A549 (cell line): Measurements from ENCODE around the gene CDC26. TPM values are rescaled to one million over a fixed set of nuclear protein-coding genes. Genes with fewer than 3 reads are reported as not detected.

Experiments used
- ATAC-seq, 2 experiments: fragments of 200-7000 bp in 1 of 2; fragments of >200 bp in 1 of 2; cut with Nextera tagmentation in 1 of 2; cut with Tn5 transposase in 1 of 2; 3 replicates each; pipeline versions ENCODE4 v1.8.0 to v1.9.1; 2018 to 2020; ENCODE audit warnings: mild to moderate bottlenecking in 1 of 2, moderate library complexity in 1 of 2
- CTCF ChIA-PET: fragments of 300-600 bp; sonication (Branson Sonifier 250); formaldehyde crosslinking; extraction: SDS; loops from one replicate; lab custom pipeline; 2021; ENCODE audit warnings: antibody characterized with exemption, inconsistent platforms; lab: Yijun Ruan, JAX
- POLR2A ChIA-PET: fragments of 350-600 bp; formaldehyde crosslinking; extraction: SDS; loops from one replicate; lab custom pipeline; 2021; ENCODE audit warnings: antibody characterized with exemption, inconsistent platforms; lab: Yijun Ruan, JAX
- DNase-seq, 2 experiments: peaks; one replicate each; pipeline versions ENCODE4 v3.0.0 to v3.0.0-alpha.2; 2011 to 2016; ENCODE audit warnings: low read depth in 1 of 2, low spot score in 1 of 2
- FAIRE-seq: peaks from 2 replicates; lab custom pipeline; 2011; peaks lifted over from hg19 to GRCh38; lab: Jason Lieb, UNC
- H3K27ac ChIP-seq, 2 experiments: fragments of >200 bp; sonication (Bioruptor Twin); formaldehyde crosslinking; 3 replicates each; pipeline ENCODE4 v1.5.1; 2016 to 2017
- H3K4me1 ChIP-seq: fragments of >200 bp; sonication (Bioruptor Twin); formaldehyde crosslinking; 3 replicates; pipeline ENCODE4 v1.6.1; 2016
- H3K4me2 ChIP-seq: fragments of >200 bp; sonication (Bioruptor Twin); formaldehyde crosslinking; 3 replicates; pipeline ENCODE4 v1.6.1; 2016
- H3K4me3 ChIP-seq: fragments of >200 bp; sonication (Bioruptor Twin); formaldehyde crosslinking; 3 replicates; pipeline ENCODE4 v1.5.1; 2016
- H3K9me3 ChIP-seq: fragments of >200 bp; sonication (Bioruptor Twin); formaldehyde crosslinking; 3 replicates; pipeline ENCODE4 v1.6.1; 2016
- BCL3 ChIP-seq: fragments of >200 bp; sonication (Bioruptor Twin); formaldehyde crosslinking; IDR thresholded peaks from 3 replicates; pipeline ENCODE4 v1.6.1; 2016
- BHLHE40 ChIP-seq: IDR thresholded peaks from 2 replicates; pipeline ENCODE4 v1.6.1; 2012; ENCODE audit warnings: low read depth, low read length, inconsistent platforms
- CBX8 ChIP-seq: fragments of 200-600 bp; sonication (generic); IDR thresholded peaks from 2 replicates; pipeline ENCODE4 v1.6.1; 2016
- CHD4 ChIP-seq: fragments of 200-600 bp; sonication (generic); IDR thresholded peaks from 2 replicates; pipeline ENCODE4 v1.6.1; 2016; ENCODE audit warnings: antibody characterized with exemption, mild to moderate bottlenecking, borderline replicate concordance
- CTCF ChIP-seq: fragments of >200 bp; sonication (Bioruptor Twin); formaldehyde crosslinking; IDR thresholded peaks from 3 replicates; pipeline ENCODE4 v1.5.1; 2016
- E2F6 ChIP-seq: IDR thresholded peaks from 2 replicates; pipeline ENCODE4 v1.6.1; 2012; ENCODE audit warnings: low read depth, borderline replicate concordance
- EHF ChIP-seq: fragments of 250-450 bp; sonication (Bioruptor Pico); IDR thresholded peaks from 2 replicates; pipeline ENCODE4 v1.5.0; 2020; ENCODE audit warnings: mild to moderate bottlenecking
- ESRRA ChIP-seq: fragments of 150-350 bp; IDR thresholded peaks from 2 replicates; pipeline ENCODE4 v1.6.1; 2014; ENCODE audit warnings: mild to moderate bottlenecking, low read length, borderline replicate concordance
- HDAC2 ChIP-seq: fragments of 200-600 bp; sonication (generic); IDR thresholded peaks from 2 replicates; pipeline ENCODE4 v1.6.1; 2016
- MAZ ChIP-seq: fragments of 150-350 bp; IDR thresholded peaks from 2 replicates; pipeline ENCODE4 v1.6.1; 2014; ENCODE audit warnings: antibody characterized with exemption, low read depth, low read length, borderline replicate concordance
- NFE2L2 ChIP-seq: fragments of 150-350 bp; conservative IDR thresholded peaks from 2 replicates; pipeline ENCODE4 v1.6.1; 2014; ENCODE audit warnings: low read length
- NR3C1 ChIP-seq: fragments of >200 bp; sonication (Bioruptor Twin); formaldehyde crosslinking; IDR thresholded peaks from 3 replicates; pipeline ENCODE4 v1.6.1; 2017
- PBX3 ChIP-seq: IDR thresholded peaks from 2 replicates; pipeline ENCODE4 v1.6.1; 2012
- PHF8 ChIP-seq: fragments of 200-600 bp; sonication (generic); IDR thresholded peaks from 2 replicates; pipeline ENCODE4 v1.6.1; 2016; ENCODE audit warnings: low read depth, mild to moderate bottlenecking, antibody characterized with exemption, moderate library complexity, borderline replicate concordance
- REST ChIP-seq: fragments of 200-600 bp; sonication (generic); IDR thresholded peaks from 2 replicates; pipeline ENCODE4 v1.6.1; 2016; ENCODE audit warnings: antibody characterized with exemption, mild to moderate bottlenecking, moderate library complexity
- RNF2 ChIP-seq: fragments of 200-600 bp; sonication (generic); IDR thresholded peaks from 2 replicates; pipeline ENCODE4 v1.6.1; 2016; ENCODE audit warnings: low read depth, mild to moderate bottlenecking, antibody characterized with exemption, moderate library complexity, borderline replicate concordance
- SMC3 ChIP-seq: fragments of >200 bp; sonication (Bioruptor Twin); formaldehyde crosslinking; IDR thresholded peaks from 3 replicates; pipeline ENCODE4 v1.6.1; 2018; ENCODE audit warnings: inconsistent platforms
- SREBF2 ChIP-seq: fragments of 450-650 bp; IDR thresholded peaks from 2 replicates; pipeline ENCODE4 v1.6.1; 2014; ENCODE audit warnings: mild to moderate bottlenecking, moderate library complexity
- TFCP2L1 ChIP-seq: fragments of 250-450 bp; sonication (Bioruptor Pico); IDR thresholded peaks from 2 replicates; pipeline ENCODE4 v1.5.0; 2021; ENCODE audit warnings: mild to moderate bottlenecking
- ZC3H11A ChIP-seq: fragments of 450-650 bp; IDR thresholded peaks from 2 replicates; pipeline ENCODE4 v1.6.1; 2014; ENCODE audit warnings: antibody characterized with exemption, mild to moderate bottlenecking
- ZNF302 ChIP-seq: fragments of 250-450 bp; sonication (Bioruptor Pico); IDR thresholded peaks from 2 replicates; pipeline ENCODE4 v1.9.0; 2021; ENCODE audit warnings: inconsistent platforms, mild to moderate bottlenecking, moderate library complexity
- WGBS: methylation state at CpG from one replicate; pipeline ENCODE4 v1.1.6; 2017; ENCODE audit errors: missing lambda C conversion rate; 5-methylcytosine and 5-hydroxymethylcytosine counted together
- polyA plus RNA-seq, 4 experiments: library from polyadenylated mRNA; depleted of rRNA in 3 of 4; stranded (reverse); fragments of >200 nt; fragmentation: RNase III in 1 of 4; extraction: RNeasy Plus Mini Kit Qiagen cat#74134 plus additional on column Dnase treatment in 1 of 4; gene quantifications; 2 replicates in 3 of 4; 3 replicates in 1 of 4; pipeline ENCODE4 v1.2.3, GENCODE V29; 2011 to 2017
- TF ChIP-seq, protein P1 (sequence below): fragments of >200 bp; sonication (Bioruptor Twin); formaldehyde crosslinking; IDR thresholded peaks from 2 replicates; pipeline ENCODE4 v1.6.1; 2016
- TF ChIP-seq, protein P2 (sequence below): fragments of 250-450 bp; sonication (Bioruptor Pico); IDR thresholded peaks from 2 replicates; pipeline ENCODE4 v1.5.0; 2021; ENCODE audit warnings: mild to moderate bottlenecking, moderate library complexity, borderline replicate concordance

Gene CDC26
- polyA plus RNA-seq, 2 of the 4 experiments (the other 2 are of a cell fraction): 69.0 to 80.7 TPM

DNA sequence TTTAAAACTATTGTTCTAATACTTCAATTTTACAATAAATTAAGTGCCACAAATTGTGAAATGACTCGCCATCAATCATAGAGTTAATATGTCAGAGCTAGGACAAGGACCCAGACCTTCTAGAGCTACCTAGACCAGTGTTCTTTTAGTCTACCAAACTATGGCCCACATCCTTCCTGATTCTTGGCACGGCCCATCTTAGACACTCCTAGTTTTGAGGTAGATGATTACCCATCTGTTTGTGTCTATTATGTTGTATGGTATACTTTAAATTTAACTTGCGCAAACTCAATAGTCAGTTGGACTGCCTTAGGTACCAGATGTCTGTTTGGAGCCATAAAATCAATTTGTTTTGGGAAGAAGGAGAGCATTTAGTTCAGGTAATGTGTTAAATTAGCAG is 17.5 kb downstream of the CDC26 start:
- no peak overlapping the region for H3K27ac ChIP-seq
- DNase-seq: no peak
- no peak for FAIRE-seq
- no peak overlapping the region for H3K4me2 ChIP-seq
- no peak for ATAC-seq
- 87% methylated on average over 3 of the region's 3 CpGs for WGBS
- H3K4me1 ChIP-seq: no peaks in the 10 kb centered on the region
- ChIA-PET CTCF (interaction anchor here (0.7 to 1.3 kb wide), 2 partner anchors 12 to 189 kb away, joined by 3 to 4 read pairs; no protein-coding TSS in a partner anchor), POLR2A (no interaction called here)
- H3K4me3 ChIP-seq: no peak overlapping the region
- TF ChIP-seq REST (no peak), ZNF302 (no peak), SREBF2 (no peak), PHF8 (no peak), PBX3 (no peak), CHD4 (no peak), ZC3H11A (no peak)
- TF ChIP-seq, protein P1, sequence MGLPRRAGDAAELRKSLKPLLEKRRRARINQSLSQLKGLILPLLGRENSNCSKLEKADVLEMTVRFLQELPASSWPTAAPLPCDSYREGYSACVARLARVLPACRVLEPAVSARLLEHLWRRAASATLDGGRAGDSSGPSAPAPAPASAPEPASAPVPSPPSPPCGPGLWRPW: no peak
- no peaks in the 10 kb centered on the region for H3K9me3 ChIP-seq

DNA sequence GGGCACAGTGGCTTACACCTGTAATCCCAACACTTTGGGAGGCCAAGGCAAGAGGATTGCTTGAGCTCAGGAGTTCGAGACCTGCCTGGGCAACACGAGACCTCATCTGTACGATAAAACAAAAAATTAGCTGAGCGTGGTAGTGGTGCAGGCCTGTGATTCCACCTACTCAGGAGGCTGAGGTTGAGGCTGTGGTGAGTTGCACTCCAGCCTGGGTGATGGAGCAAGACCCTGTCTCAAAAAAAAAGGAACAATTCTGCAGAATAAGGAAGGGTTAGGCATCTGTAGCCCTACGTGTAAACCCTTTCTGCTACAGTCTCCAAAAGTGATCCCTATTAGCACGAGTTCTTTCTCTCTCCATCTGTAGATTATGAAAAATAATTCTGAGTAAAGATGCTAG is 19.9 kb downstream of the CDC26 start:
- no peak overlapping the region for H3K27ac ChIP-seq
- 90% methylated on average over 6 of the region's 6 CpGs for WGBS
- 0 out of 3 replicates have a peak, but pooled peaks cover 4% of the 10 kb centered on the region for H3K9me3 ChIP-seq
- DNase-seq (no peak), ATAC-seq (no peak), FAIRE-seq (no peak)
- POLR2A ChIA-PET: no interaction called here
- CTCF ChIA-PET: interaction anchor here (1.5 to 4.1 kb wide), 2 partner anchors 10 to 19 kb away, joined by 5 to 18 read pairs; no protein-coding TSS in a partner anchor
- H3K4me1 ChIP-seq: no peaks in the 10 kb centered on the region
- no peak overlapping the region for H3K4me2 ChIP-seq
- H3K4me3 ChIP-seq: no peak overlapping the region
- TF ChIP-seq, protein P2, sequence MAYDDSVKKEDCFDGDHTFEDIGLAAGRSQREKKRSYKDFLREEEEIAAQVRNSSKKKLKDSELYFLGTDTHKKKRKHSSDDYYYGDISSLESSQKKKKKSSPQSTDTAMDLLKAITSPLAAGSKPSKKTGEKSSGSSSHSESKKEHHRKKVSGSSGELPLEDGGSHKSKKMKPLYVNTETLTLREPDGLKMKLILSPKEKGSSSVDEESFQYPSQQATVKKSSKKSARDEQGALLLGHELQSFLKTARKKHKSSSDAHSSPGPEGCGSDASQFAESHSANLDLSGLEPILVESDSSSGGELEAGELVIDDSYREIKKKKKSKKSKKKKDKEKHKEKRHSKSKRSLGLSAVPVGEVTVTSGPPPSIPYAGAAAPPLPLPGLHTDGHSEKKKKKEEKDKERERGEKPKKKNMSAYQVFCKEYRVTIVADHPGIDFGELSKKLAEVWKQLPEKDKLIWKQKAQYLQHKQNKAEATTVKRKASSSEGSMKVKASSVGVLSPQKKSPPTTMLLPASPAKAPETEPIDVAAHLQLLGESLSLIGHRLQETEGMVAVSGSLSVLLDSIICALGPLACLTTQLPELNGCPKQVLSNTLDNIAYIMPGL: no peak
- no peak for TF ChIP-seq HDAC2
- no peak for TF ChIP-seq ESRRA
- TF ChIP-seq NR3C1: no peak
- no peak for TF ChIP-seq CTCF
- TF ChIP-seq CBX8: no peak
- TF ChIP-seq SMC3: no peak
- no peak for TF ChIP-seq BHLHE40
- no peak for TF ChIP-seq TFCP2L1 (CRISPR knock-in tag)
- TF ChIP-seq NFE2L2: no peak
- no peak for TF ChIP-seq E2F6
- TF ChIP-seq REST: no peak
- no peak for TF ChIP-seq MAZ
- TF ChIP-seq BCL3: no peak
- no peak for TF ChIP-seq EHF (CRISPR knock-in tag)
- no peak for TF ChIP-seq RNF2
